Endothelial cell (in vitro differentiated cells): ENCODE data around the gene TMUB2. TPM values are rescaled to one million over a fixed set of nuclear protein-coding genes. Genes with fewer than 3 reads are reported as not detected.
"Not testable (repeated sequence)": the region's sequence is repeated elsewhere in the genome, so short reads cannot be mapped to it uniquely, and the experiment has no call there.

Experiments used
- DNase-seq: peaks from one replicate; pipeline ENCODE4 v3.0.0; 2021; ENCODE audit warnings: low spot score
- H3K27ac Mint-ChIP-seq: one replicate; pipeline ENCODE4 v1.8.0; 2021; ENCODE audit warnings: mixed read lengths, inconsistent platforms; ENCODE audit not compliant: unreplicated experiment
- H3K27me3 Mint-ChIP-seq: one replicate; pipeline ENCODE4 v1.8.0; 2021; ENCODE audit warnings: mild to moderate bottlenecking, moderate library complexity, mixed read lengths, inconsistent platforms; ENCODE audit not compliant: unreplicated experiment
- H3K36me3 Mint-ChIP-seq: one replicate; pipeline ENCODE4 v1.8.0; 2021; ENCODE audit warnings: mild to moderate bottlenecking, low read depth, mixed read lengths, inconsistent platforms; ENCODE audit not compliant: unreplicated experiment
- H3K4me1 Mint-ChIP-seq: one replicate; pipeline ENCODE4 v1.8.0; 2021; ENCODE audit warnings: mild to moderate bottlenecking, mixed read lengths, inconsistent platforms; ENCODE audit not compliant: unreplicated experiment
- H3K4me3 Mint-ChIP-seq: one replicate; pipeline ENCODE4 v1.8.0; 2021; ENCODE audit warnings: mild to moderate bottlenecking, mixed read lengths, inconsistent platforms; ENCODE audit not compliant: unreplicated experiment
- H3K9me3 Mint-ChIP-seq: one replicate; pipeline ENCODE4 v1.8.0; 2021; ENCODE audit warnings: mixed read lengths, inconsistent platforms; ENCODE audit not compliant: unreplicated experiment
- CTCF ChIP-seq: fragments of 200-600 bp; sonication (generic); IDR thresholded peaks from one replicate; pipeline ENCODE4 v1.5.0; 2021; ENCODE audit warnings: antibody characterized with exemption; ENCODE audit not compliant: unreplicated experiment
- long read RNA-seq: library from polyadenylated mRNA; unstranded; transcript quantifications from one replicate; pipeline ENCODE4 v2.0.0, GENCODE V29; 2020; ENCODE audit not compliant: unreplicated experiment
- total RNA-seq: library from RNA; stranded (reverse); fragmentation: NEBNext Ultra II Directional; extraction: Animal tissue kit (Norgen Biotek cat#: 25700); gene quantifications from one replicate; pipeline ENCODE4 v1.2.1, GENCODE V29; 2021; ENCODE audit not compliant: unreplicated experiment

TMUB2 gene
- total RNA-seq: 39.2 TPM
- long read RNA-seq, transcript TMUB2-201 (3 exons, 2,418 nt): major isoform, 9 of 37 reads
- long read RNA-seq, partial matches to known transcripts: 7 of 37 reads
- long read RNA-seq, other reads (novel, unspliced or antisense): 16 of 37 reads

DNA sequence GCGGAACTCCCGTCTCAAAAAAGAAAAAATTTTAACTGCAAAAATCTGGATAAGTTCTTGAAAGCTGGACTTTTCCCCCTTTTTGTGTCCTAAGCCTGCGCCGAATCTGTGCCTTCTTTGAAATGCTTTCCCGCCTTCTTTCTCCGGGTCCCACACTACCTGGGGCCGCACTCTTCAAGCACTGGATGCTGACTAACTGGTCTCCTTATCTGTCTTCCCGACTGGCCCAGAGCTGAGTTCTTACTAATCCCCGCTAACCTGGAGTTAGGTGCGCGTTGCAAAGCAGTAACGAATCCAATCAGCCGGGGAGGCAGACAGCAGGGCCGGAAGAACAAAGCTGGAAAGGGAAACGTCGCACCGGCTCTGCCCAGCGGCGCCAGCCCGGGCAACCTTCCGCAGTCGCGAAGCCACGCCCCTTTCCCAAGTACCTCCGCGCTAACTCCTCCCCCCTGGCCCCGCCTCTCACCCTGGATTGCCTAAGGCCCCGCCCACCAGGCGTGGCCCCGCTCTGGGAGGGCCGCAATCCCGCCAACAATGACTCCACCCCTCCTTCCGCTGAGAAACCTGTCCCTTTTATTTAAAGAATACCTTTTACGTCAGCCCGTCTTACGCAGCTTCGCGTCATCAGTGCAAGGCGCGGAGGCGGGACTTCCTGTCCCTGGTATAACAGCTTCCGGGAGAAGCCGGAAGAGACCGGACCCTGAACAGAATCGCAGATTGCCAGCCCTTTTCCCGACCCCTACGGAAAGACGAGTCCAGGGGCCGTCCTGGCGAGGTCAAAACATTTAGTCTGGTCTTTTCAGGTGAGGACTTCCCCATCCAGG, at the start of gene TMUB2:
TSS of gene TMUB2 (plus strand) at position 666 of the 824 bp plus-strand sequence. CDS start 737 bp downstream, outside the sequence.
- TF ChIP-seq CTCF: no peak
- peaks cover 21% of the 10 kb centered on the region for H3K4me1 Mint-ChIP-seq
- peaks cover 6% of the 10 kb centered on the region for H3K27me3 Mint-ChIP-seq

GRCh38 chr17:44137891-44138709, 48.7 kb upstream of the TMUB2 start:
- Mint-ChIP-seq H3K4me3 (no peak overlapping the region), H3K36me3 (peaks cover 3% of the 10 kb centered on the region), H3K27ac (no peak overlapping the region), H3K4me1 (peaks cover 19% of the 10 kb centered on the region), H3K27me3 (peaks cover 2% of the 10 kb centered on the region), H3K9me3 (no peaks in the 10 kb centered on the region)
- TF ChIP-seq CTCF: no peak
- DNase-seq: no peak

More for the DNA sequence above, at the start of gene TMUB2:
- no peaks in the 10 kb centered on the region for H3K9me3 Mint-ChIP-seq
- peaks cover 22% of the 10 kb centered on the region for H3K36me3 Mint-ChIP-seq
- peak within 1 kb of the TSS; percentile 97 for H3K27ac Mint-ChIP-seq
- peak; percentile 99 for DNase-seq
- peak within 1 kb of the TSS; percentile 99 for H3K4me3 Mint-ChIP-seq

GRCh38 chr17:44143921-44144320, 42.9 kb upstream of the TMUB2 start:
- not testable (repeated sequence) for H3K9me3 Mint-ChIP-seq, H3K27me3 Mint-ChIP-seq, H3K36me3 Mint-ChIP-seq, H3K4me1 Mint-ChIP-seq, H3K4me3 Mint-ChIP-seq, DNase-seq, H3K27ac Mint-ChIP-seq

GRCh38 chr17:44144966-44145739, 41.6 kb upstream of the TMUB2 start:
- no peak for TF ChIP-seq CTCF
- Mint-ChIP-seq H3K4me1 (peaks cover 7% of the 10 kb centered on the region), H3K27me3 (no peaks in the 10 kb centered on the region), H3K36me3 (peaks cover 9% of the 10 kb centered on the region), H3K4me3 (no peak overlapping the region), H3K9me3 (no peaks in the 10 kb centered on the region), H3K27ac (no peak overlapping the region)
- no peak for DNase-seq
